OCI-LY1 (cell line): ENCODE data around the gene PTGS1.

ENCODE experiments used
- H2AFZ ChIP-seq: fragments of 200-600 bp; sonication (generic), shearing (Covaris generic); 2 replicates; pipeline ENCODE4 v1.6.0; 2014; ENCODE audit warnings: antibody characterized with exemption, mild to moderate bottlenecking, low read length
- H3F3A ChIP-seq: fragments of 200-600 bp; sonication (generic), shearing (Covaris generic); 2 replicates; pipeline ENCODE4 v1.6.0; 2014; ENCODE audit warnings: mild to moderate bottlenecking, antibody characterized with exemption, low read length, moderate library complexity; ENCODE audit not compliant: insufficient read depth
- H3K27ac ChIP-seq: fragments of 200-600 bp; sonication (generic); 2 replicates; pipeline ENCODE4 v1.5.1; 2014; ENCODE audit warnings: low read length, mixed run types, mild to moderate bottlenecking, low read depth; ENCODE audit not compliant: poor library complexity, severe bottlenecking
- H3K27me3 ChIP-seq: fragments of 200-600 bp; sonication (generic); 2 replicates; pipeline ENCODE4 v1.6.0; 2014; ENCODE audit warnings: antibody characterized with exemption, mild to moderate bottlenecking, low read length, moderate library complexity; ENCODE audit not compliant: insufficient read depth
- H3K36me3 ChIP-seq: fragments of 200-600 bp; sonication (generic); 2 replicates; pipeline ENCODE4 v1.6.1; 2014; ENCODE audit warnings: mild to moderate bottlenecking, antibody characterized with exemption, low read length, moderate library complexity, mixed read lengths; ENCODE audit not compliant: insufficient read depth
- H3K4me1 ChIP-seq: fragments of 200-600 bp; sonication (generic); 2 replicates; pipeline ENCODE4 v1.5.1; 2014; ENCODE audit warnings: mild to moderate bottlenecking, low read length, moderate library complexity; ENCODE audit not compliant: insufficient read depth, severe bottlenecking
- H3K4me2 ChIP-seq: fragments of 200-600 bp; sonication (generic), shearing (Covaris generic); 2 replicates; pipeline ENCODE4 v1.6.1; 2014; ENCODE audit warnings: low read length
- H3K4me3 ChIP-seq: fragments of 200-600 bp; sonication (generic); 2 replicates; pipeline ENCODE4 v1.5.1; 2014; ENCODE audit warnings: low read length, low read depth, mild to moderate bottlenecking, mixed read lengths; ENCODE audit not compliant: poor library complexity, severe bottlenecking
- H3K79me2 ChIP-seq: fragments of 200-600 bp; shearing (Covaris generic); 2 replicates; pipeline ENCODE4 v1.6.1; 2016; ENCODE audit warnings: mixed run types, low read length, mixed read lengths; ENCODE audit not compliant: insufficient read depth
- H3K9ac ChIP-seq: fragments of 200-600 bp; sonication (generic), shearing (Covaris generic); 2 replicates; pipeline ENCODE4 v1.6.1; 2014; ENCODE audit warnings: mild to moderate bottlenecking, low read length, mixed read lengths
- H3K9me2 ChIP-seq: fragments of 200-600 bp; sonication (generic), shearing (Covaris generic); 2 replicates; pipeline ENCODE4 v1.6.1; 2014; ENCODE audit warnings: low read depth, mild to moderate bottlenecking, low read length, mixed read lengths
- H3K9me3 ChIP-seq: fragments of 200-600 bp; shearing (Covaris generic); 2 replicates; pipeline ENCODE4 v1.6.1; 2014; ENCODE audit warnings: low read length, mixed read lengths
- H4K20me1 ChIP-seq: fragments of 200-600 bp; sonication (generic), shearing (Covaris generic); 2 replicates; pipeline ENCODE4 v1.6.0; 2016; ENCODE audit warnings: mild to moderate bottlenecking, low read length; ENCODE audit not compliant: insufficient read depth
- CTCF ChIP-seq: fragments of 200-600 bp; sonication (generic), shearing (Covaris generic); IDR thresholded peaks from 2 replicates; pipeline ENCODE4 v1.5.1; 2017; ENCODE audit warnings: mild to moderate bottlenecking, antibody characterized with exemption, low read length, moderate library complexity, mixed read lengths
- EZH2 ChIP-seq: fragments of 200-600 bp; sonication (generic), shearing (Covaris generic); IDR thresholded peaks from 2 replicates; pipeline ENCODE4 v1.8.0; 2017; ENCODE audit warnings: borderline replicate concordance, mixed run types, mild to moderate bottlenecking, antibody characterized with exemption, low read length, moderate library complexity, mixed read lengths

Gene PTGS1

DNA sequence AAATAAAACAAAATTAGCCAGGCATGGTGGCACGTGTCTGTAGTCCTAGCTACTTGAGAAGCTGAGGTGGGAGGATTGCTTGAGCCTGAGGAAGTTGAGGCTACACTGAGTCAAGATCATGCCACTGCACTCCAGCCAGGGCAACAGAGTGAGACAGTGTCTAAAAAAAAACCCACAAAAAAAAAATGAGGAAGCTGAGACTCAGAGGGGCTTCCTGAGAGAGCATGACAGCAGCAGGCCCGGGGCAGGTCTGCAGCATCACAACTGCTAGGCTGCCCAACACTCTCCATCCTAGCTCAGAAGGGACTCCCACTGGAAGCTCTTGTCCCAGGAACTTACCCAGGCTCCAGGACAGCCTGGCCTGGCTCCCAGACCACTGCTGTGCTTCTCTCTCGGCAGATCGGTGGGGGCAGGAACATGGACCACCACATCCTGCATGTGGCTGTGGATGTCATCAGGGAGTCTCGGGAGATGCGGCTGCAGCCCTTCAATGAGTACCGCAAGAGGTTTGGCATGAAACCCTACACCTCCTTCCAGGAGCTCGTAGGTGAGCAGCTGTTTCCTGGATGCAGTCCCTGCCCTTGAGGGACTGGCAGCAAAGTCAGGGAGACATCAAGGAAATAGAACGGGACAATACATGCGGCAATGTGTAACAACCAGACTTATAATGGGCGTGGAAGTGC, 19.1 kb downstream of the PTGS1 start:
- H3K27ac ChIP-seq = no peak overlapping the region
- no peak overlapping the region for H3K9ac ChIP-seq
- peaks cover 14% of the 10 kb centered on the region for H3K4me1 ChIP-seq

DNA sequence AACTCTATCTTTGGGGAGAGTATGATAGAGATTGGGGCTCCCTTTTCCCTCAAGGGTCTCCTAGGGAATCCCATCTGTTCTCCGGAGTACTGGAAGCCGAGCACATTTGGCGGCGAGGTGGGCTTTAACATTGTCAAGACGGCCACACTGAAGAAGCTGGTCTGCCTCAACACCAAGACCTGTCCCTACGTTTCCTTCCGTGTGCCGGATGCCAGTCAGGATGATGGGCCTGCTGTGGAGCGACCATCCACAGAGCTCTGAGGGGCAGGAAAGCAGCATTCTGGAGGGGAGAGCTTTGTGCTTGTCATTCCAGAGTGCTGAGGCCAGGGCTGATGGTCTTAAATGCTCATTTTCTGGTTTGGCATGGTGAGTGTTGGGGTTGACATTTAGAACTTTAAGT, 21.5 kb downstream of the PTGS1 start:
- H3K4me2 ChIP-seq = no peak overlapping the region
- H3K9me3 ChIP-seq = no peaks in the 10 kb centered on the region
- no peaks in the 10 kb centered on the region for H3K36me3 ChIP-seq
- H3K4me3 ChIP-seq = no peak overlapping the region
- no peaks in the 10 kb centered on the region; the same call in 1 of the 2 replicates for H3K27me3 ChIP-seq
- no peak overlapping the region for H3K27ac ChIP-seq
- H3K79me2 ChIP-seq = no peaks in the 10 kb centered on the region
- H3K9ac ChIP-seq = no peak overlapping the region
- no peaks in the 10 kb centered on the region for H4K20me1 ChIP-seq
- no peaks in the 10 kb centered on the region for H3F3A ChIP-seq
- H2AFZ ChIP-seq = no peak overlapping the region
- no peaks in the 10 kb centered on the region for H3K9me2 ChIP-seq
- H3K4me1 ChIP-seq = peaks cover 14% of the 10 kb centered on the region
- TF ChIP-seq CTCF (no peak), EZH2 (no peak)

More for the DNA sequence above, 19.1 kb downstream of the PTGS1 start:
- H3F3A ChIP-seq = no peaks in the 10 kb centered on the region
- H3K36me3 ChIP-seq = no peaks in the 10 kb centered on the region
- no peak overlapping the region for H2AFZ ChIP-seq
- H3K4me2 ChIP-seq = peak overlapping the region; percentile 30; the same call in 1 of the 2 replicates
- no peaks in the 10 kb centered on the region for H3K9me2 ChIP-seq
- no peaks in the 10 kb centered on the region for H3K9me3 ChIP-seq
- TF ChIP-seq CTCF (no peak), EZH2 (no peak)
- no peak overlapping the region for H3K4me3 ChIP-seq
- H3K27me3 ChIP-seq = no peaks in the 10 kb centered on the region; the same call in 1 of the 2 replicates
- no peaks in the 10 kb centered on the region for H3K79me2 ChIP-seq
- H4K20me1 ChIP-seq = no peaks in the 10 kb centered on the region

- TF ChIP-seq CTCF (no peak), EZH2 (no peak)
- no peak overlapping the region for H3K27ac ChIP-seq
- H3K4me2 ChIP-seq = no peak overlapping the region
Observed at GRCh38 chr9:122392714-122393113, 21.9 kb downstream of the PTGS1 start.

More at GRCh38 chr9:122392714-122393113, 21.9 kb downstream of the PTGS1 start:
- Histone ChIP-seq H3K9ac (no peak overlapping the region), H3F3A (no peaks in the 10 kb centered on the region), H4K20me1 (no peaks in the 10 kb centered on the region), H3K4me1 (peaks cover 14% of the 10 kb centered on the region), H3K27me3 (no peaks in the 10 kb centered on the region; the same call in 1 of the 2 replicates), H3K9me3 (no peaks in the 10 kb centered on the region), H2AFZ (no peak overlapping the region), H3K9me2 (no peaks in the 10 kb centered on the region), H3K36me3 (no peaks in the 10 kb centered on the region), H3K4me3 (no peak overlapping the region), H3K79me2 (no peaks in the 10 kb centered on the region)
